Endothelial cell of umbilical vein (primary cell): ENCODE results near the gene TTC31. TPM values are rescaled to one million over a fixed set of nuclear protein-coding genes. Genes with fewer than 3 reads are reported as not detected.

Source experiments
- BruUV-seq: library from RNA; stranded (reverse); fragments of 400-500 nt; replicated peaks from 2 replicates; lab custom pipeline; 2021; lab: Mats Ljungman, UMichigan
- CTCF ChIA-PET: fragments of 300-600, 350-600 bp; sonication (Branson Sonifier 250); formaldehyde crosslinking; loops from one replicate; lab custom pipeline; 2021; ENCODE audit warnings: antibody characterized with exemption, inconsistent platforms; lab: Charles Lee
- POLR2A ChIA-PET: fragments of 300-600, 350-600 bp; sonication (Branson Sonifier 250); formaldehyde crosslinking; loops from one replicate; lab custom pipeline; 2021; ENCODE audit warnings: antibody characterized with exemption, inconsistent platforms; lab: Charles Lee
- DNase-seq: peaks from one replicate; pipeline ENCODE4 v3.0.0-alpha.2; 2011; ENCODE audit warnings: low read depth, low spot score
- FAIRE-seq: peaks from 2 replicates; lab custom pipeline; 2011; peaks lifted over from hg19 to GRCh38; lab: Jason Lieb, UNC
- H2AFZ ChIP-seq: 2 replicates; pipeline ENCODE4 v1.6.0; 2012; ENCODE audit warnings: low read depth, low read length, control low read depth, inconsistent platforms
- H3K27ac ChIP-seq: 2 replicates; pipeline ENCODE4 v1.5.1; 2011; ENCODE audit warnings: low read depth, mild to moderate bottlenecking, control low read depth, low read length, moderate library complexity; ENCODE audit not compliant: insufficient read depth
- H3K27me3 ChIP-seq, 2 experiments: 2 replicates each; pipeline versions ENCODE4 v1.6.0 to v1.6.1; 2011; ENCODE audit warnings: low read length in 2 of 2, mixed read lengths in 1 of 2; ENCODE audit not compliant: control insufficient read depth in 2 of 2, insufficient read depth in 2 of 2
- H3K36me3 ChIP-seq, 2 experiments: 2 replicates in 1 of 2; 3 replicates in 1 of 2; pipeline ENCODE4 v1.5.1; 2011; ENCODE audit warnings: low read length in 2 of 2, mild to moderate bottlenecking in 1 of 2, moderate library complexity in 1 of 2; ENCODE audit not compliant: control insufficient read depth in 2 of 2, insufficient read depth in 2 of 2; ENCODE audit errors: extremely low read depth in 1 of 2
- H3K4me1 ChIP-seq: 3 replicates; pipeline ENCODE4 v1.5.1; 2011; ENCODE audit warnings: mild to moderate bottlenecking, low read length; ENCODE audit not compliant: control insufficient read depth, insufficient read depth; ENCODE audit errors: extremely low read depth
- H3K4me2 ChIP-seq: 2 replicates; pipeline ENCODE4 v1.6.1; 2011; ENCODE audit warnings: low read length, control low read depth, mixed read lengths; ENCODE audit not compliant: insufficient read depth
- H3K4me3 ChIP-seq, 3 experiments: fragments of 200-600 bp in 1 of 3; sonication (generic), shearing (Covaris generic) in 1 of 3; replicated peaks in 1 of 3; 2 replicates each; pipeline ENCODE4 v1.5.1; 2011 to 2016; ENCODE audit warnings: control low read depth in 3 of 3, low read length in 3 of 3, mild to moderate bottlenecking in 2 of 3, inconsistent platforms in 1 of 3, low read depth in 1 of 3, moderate library complexity in 1 of 3; ENCODE audit not compliant: insufficient read depth in 1 of 3
- H3K79me2 ChIP-seq: 2 replicates; pipeline ENCODE4 v1.6.0; 2012; ENCODE audit warnings: low read length, inconsistent platforms; ENCODE audit not compliant: control insufficient read depth, insufficient read depth
- H3K9ac ChIP-seq: replicated peaks from 2 replicates; pipeline ENCODE3; 2011; ENCODE audit warnings: low read length, control low read depth; ENCODE audit not compliant: insufficient read depth; ENCODE audit errors: extremely low read depth
- H3K9me1 ChIP-seq: replicated peaks from 3 replicates; pipeline ENCODE4 v1.6.0; 2011; ENCODE audit warnings: mild to moderate bottlenecking, low read length; ENCODE audit not compliant: control insufficient read depth, insufficient read depth; ENCODE audit errors: extremely low read depth
- H3K9me3 ChIP-seq: replicated peaks from 2 replicates; pipeline ENCODE4 v1.5.1; 2012; ENCODE audit warnings: low read length, inconsistent platforms; ENCODE audit not compliant: control insufficient read depth, insufficient read depth
- H4K20me1 ChIP-seq: replicated peaks from 2 replicates; pipeline ENCODE3; 2011; ENCODE audit warnings: mild to moderate bottlenecking, low read length; ENCODE audit not compliant: control insufficient read depth, insufficient read depth; ENCODE audit errors: extremely low read depth
- EZH2 ChIP-seq: IDR thresholded peaks from 2 replicates; pipeline ENCODE4 v1.6.1; 2012; ENCODE audit warnings: borderline replicate concordance, low read depth, mild to moderate bottlenecking, moderate library complexity, low read length, inconsistent platforms; ENCODE audit not compliant: severe bottlenecking
- GATA2 ChIP-seq: IDR thresholded peaks from 2 replicates; pipeline ENCODE4 v1.7.0; 2011; ENCODE audit warnings: low read depth, mild to moderate bottlenecking, moderate library complexity, mixed read lengths, low read length; ENCODE audit not compliant: insufficient read length, insufficient read depth
- MYC ChIP-seq: IDR thresholded peaks from one replicate; pipeline ENCODE4 v1.6.1; 2011; ENCODE audit warnings: mild to moderate bottlenecking, low read depth, low read length
- dilution Hi-C: fragments of 300-500 bp; cut with MboI; formaldehyde crosslinking; loops from one replicate; pipeline ENCODE4 v1.15.0; 2019; ENCODE audit warnings: low sequenced_read_pairs; ENCODE audit not compliant: extremely low pct_ligation_motif_present
- intact Hi-C: fragments of 100-400 bp; cut with micrococcal nuclease; formaldehyde crosslinking; loops from one replicate; pipeline ENCODE4 v1.10.0; 2022
- polyA plus RNA-seq, 4 experiments: library from polyadenylated mRNA; depleted of rRNA in 3 of 4; stranded (reverse) in 3 of 4; unstranded in 1 of 4; fragments of >200 nt; gene quantifications; 2 replicates each; pipeline versions ENCODE4 v1.2.1 to v1.2.3, GENCODE V29; 2011 to 2012; ENCODE audit warnings: missing spikeins in 1 of 4
- total RNA-seq: library from RNA; stranded (reverse); gene quantifications from 2 replicates; pipeline ENCODE4 v1.2.3, GENCODE V29; 2021
- TF ChIP-seq, protein P1 (sequence below): IDR thresholded peaks from 2 replicates; pipeline ENCODE4 v1.6.1; 2011; ENCODE audit not compliant: insufficient read depth, insufficient read length

Gene TTC31
- total and polyA plus RNA-seq, 2 donors (not counting 3 experiments of a cell fraction or from before 2014, with no cell fraction given), result 20.1 to 24.1 TPM

DNA sequence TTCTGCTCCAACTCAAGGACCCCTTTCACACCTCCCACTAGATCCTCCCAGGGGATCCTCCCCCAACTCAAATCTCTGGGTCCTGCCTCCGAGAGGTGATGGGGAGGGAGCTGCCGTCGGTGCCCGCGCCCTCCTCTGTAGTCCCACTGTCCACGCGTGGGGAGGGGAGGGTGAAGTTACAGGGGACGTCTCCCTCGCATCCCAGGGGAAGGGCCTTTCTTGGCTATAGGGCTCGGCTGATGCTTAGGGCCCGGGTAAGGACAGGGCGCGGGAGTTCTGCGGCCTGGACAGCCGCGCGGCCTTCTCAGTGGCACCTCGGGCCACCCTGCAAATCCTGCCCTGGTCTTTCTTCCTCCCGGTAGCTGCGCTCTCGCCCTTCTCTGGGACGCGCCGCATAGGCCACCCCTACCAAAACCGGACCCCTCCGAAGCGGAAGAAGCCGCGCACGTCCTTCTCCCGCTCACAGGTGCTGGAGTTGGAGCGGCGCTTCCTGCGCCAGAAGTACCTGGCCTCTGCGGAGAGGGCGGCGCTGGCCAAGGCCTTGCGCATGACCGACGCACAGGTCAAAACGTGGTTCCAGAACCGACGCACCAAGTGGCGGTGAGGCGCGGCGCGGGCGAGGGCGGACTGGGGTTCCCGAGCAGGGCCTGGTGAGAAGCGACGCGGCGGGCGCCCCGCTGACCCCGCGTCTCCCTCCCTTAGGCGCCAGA lies 32.5 kb downstream of the TTC31 start:
- CTCF ChIA-PET, result interaction anchor here (1.4 kb wide), 1 partner anchor 8 kb away, joined by 3 read pairs; no protein-coding TSS in a partner anchor

DNA sequence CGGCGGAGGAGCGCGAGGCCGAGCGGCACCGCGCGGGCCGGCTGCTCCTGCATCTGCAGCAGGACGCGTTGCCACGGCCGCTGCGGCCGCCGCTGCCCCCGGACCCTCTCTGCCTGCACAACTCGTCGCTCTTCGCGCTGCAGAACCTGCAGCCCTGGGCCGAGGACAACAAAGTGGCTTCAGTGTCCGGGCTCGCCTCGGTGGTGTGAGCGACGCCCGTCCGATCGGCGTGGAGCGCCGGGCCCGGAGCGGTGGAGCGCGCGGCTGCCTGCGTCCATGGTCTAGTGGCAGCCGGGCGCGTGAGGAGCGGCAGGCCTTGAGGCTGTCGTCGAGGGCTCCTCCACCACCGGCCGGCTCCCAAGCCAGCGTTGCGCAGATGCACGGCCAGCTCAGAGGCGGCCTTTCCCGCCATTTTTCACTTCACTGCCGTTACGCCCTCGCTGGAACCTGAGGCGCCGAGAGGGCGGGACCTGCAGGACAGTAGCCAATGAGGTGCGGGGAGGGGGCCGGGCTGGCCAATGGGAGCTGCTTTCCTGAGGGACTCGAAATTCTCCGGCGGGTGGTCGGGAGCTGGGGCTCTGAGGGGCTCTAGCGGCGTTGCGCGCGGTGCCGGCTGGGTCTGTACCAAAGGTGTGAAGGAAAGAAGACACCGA lies 33.2 kb downstream of the TTC31 start:
- dilution Hi-C loops, result no loop called here
- Histone ChIP-seq H3K4me1 (peaks cover 7% of the 10 kb centered on the region), H3K4me3 (no peak overlapping the region), H2AFZ (peak overlapping the region; percentile 69), H3K27ac (no peak overlapping the region), H3K4me2 (no peak overlapping the region), H3K79me2 (no peaks in the 10 kb centered on the region), H4K20me1 (no peaks in the 10 kb centered on the region), H3K9me3 (no peaks in the 10 kb centered on the region), H3K9ac (no peak overlapping the region), H3K27me3 (peaks cover 82 to 96% of the 10 kb centered on the region in 2 experiments), H3K9me1 (no peaks in the 10 kb centered on the region), H3K36me3 (no peaks in the 10 kb centered on the region)
- intact Hi-C loops, result loop anchor here (1.0 kb wide), 1 partner anchor 13 kb away; the partner anchor contains the start of genes AUP1 and HTRA2
- DNase-seq (peak; percentile 61), FAIRE-seq (peak; percentile 53)
- ChIA-PET CTCF (interaction anchor here (1.4 kb wide), 1 partner anchor 8 kb away, joined by 3 read pairs; no protein-coding TSS in a partner anchor), POLR2A (no interaction called here)
- TF ChIP-seq GATA2, result no peak
- TF ChIP-seq MYC, result no peak
- no TSS peak for BruUV-seq

More for the DNA sequence above, 32.5 kb downstream of the TTC31 start:
- no peaks in the 10 kb centered on the region for H3K36me3 ChIP-seq
- peaks cover 86 to 98% of the 10 kb centered on the region in 2 experiments for H3K27me3 ChIP-seq
- no peaks in the 10 kb centered on the region for H4K20me1 ChIP-seq
- H2AFZ ChIP-seq, result peak overlapping the region; percentile 69
- peaks cover 7% of the 10 kb centered on the region for H3K4me1 ChIP-seq
- H3K27ac ChIP-seq, result no peak overlapping the region
- FAIRE-seq (no peak), DNase-seq (no peak)
- intact Hi-C loops (no loop called here), dilution Hi-C loops (no loop called here)
- no peaks in the 10 kb centered on the region for H3K9me1 ChIP-seq
- no peaks in the 10 kb centered on the region for H3K9me3 ChIP-seq
- no TSS peak for BruUV-seq
- no peak overlapping the region for H3K4me2 ChIP-seq
- no peaks in the 10 kb centered on the region for H3K79me2 ChIP-seq
- POLR2A ChIA-PET, result no interaction called here
- no peak overlapping the region for H3K4me3 ChIP-seq
- peak; percentile 99 for TF ChIP-seq EZH2
- TF ChIP-seq, protein P1, sequence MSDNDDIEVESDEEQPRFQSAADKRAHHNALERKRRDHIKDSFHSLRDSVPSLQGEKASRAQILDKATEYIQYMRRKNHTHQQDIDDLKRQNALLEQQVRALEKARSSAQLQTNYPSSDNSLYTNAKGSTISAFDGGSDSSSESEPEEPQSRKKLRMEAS, result no peak
- no peak overlapping the region for H3K9ac ChIP-seq
